Measurements from ENCODE around the gene UBE2M.
"Not testable (repeated sequence)": the region's sequence is repeated elsewhere in the genome, so short reads cannot be mapped to it uniquely, and the experiment has no call there.

Gene UBE2M

DNA sequence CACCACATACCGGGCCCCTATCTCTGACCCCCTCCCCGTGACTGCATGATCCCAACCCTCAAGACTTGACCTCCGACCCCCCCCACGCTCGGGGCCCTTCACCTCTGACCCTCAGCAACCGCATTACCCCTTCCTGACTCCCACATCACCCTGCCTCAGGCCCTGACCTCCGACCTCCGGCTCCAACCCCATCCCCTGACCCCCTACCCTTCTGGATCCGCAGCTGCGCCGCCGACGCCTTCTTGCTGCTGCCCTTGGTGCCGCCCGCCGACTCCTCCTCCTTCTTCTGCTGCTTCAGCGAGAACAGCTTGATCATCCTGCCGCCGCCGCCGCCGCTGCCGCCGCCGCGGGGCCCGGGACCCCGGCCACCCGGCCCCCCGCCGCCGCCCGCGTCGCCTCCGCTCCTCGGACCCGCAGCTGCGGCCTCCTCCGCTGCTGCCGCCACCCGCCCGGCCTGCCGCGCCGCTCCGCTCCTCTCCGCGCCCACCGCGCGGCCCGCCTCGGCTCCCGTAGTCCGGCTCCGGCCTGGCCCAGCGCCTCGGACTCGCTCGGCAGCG, at the start of gene UBE2M:
UBE2M (minus strand) TSS at position 546 of the 557 bp plus-strand sequence; CDS start at position 316, 230 bp downstream.
- FAIRE-seq = no peak

- not testable (repeated sequence) for FAIRE-seq
Measured at GRCh38 chr19:58607213-58607612, 48.8 kb upstream of the UBE2M start.

DNA sequence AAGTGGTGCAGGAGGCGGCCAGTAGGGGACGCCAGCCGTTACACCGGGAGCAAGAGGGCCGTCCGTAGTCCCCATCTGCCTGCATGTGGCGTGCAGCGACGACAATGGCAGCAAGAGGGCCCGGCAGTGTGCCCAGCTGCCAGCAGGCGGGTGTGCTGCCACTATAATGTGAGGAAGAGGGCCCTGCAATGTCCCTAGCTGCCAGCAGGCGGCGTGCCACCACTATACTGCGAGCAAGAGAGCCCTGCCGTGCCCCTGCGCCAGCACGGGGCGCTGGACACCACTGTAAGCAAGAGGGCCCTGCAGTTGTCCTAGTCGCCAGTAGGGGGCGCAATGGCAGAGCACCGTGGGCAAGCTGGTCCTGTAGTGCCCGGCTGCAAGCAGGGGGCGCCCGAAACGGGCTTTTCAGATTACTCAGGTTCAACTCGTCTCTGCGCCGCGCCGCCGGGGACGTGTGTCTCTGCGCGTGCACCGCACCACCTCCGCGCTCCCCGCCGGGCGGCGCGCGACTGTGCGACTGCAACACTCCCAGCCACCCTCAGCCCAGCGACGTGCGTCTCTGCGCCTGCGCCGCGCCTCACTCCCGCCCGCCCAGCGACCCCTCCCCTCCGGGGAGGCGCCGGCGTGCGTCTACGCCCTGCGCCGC, 48.0 kb upstream of the UBE2M start:
- FAIRE-seq = not testable (repeated sequence)

DNA sequence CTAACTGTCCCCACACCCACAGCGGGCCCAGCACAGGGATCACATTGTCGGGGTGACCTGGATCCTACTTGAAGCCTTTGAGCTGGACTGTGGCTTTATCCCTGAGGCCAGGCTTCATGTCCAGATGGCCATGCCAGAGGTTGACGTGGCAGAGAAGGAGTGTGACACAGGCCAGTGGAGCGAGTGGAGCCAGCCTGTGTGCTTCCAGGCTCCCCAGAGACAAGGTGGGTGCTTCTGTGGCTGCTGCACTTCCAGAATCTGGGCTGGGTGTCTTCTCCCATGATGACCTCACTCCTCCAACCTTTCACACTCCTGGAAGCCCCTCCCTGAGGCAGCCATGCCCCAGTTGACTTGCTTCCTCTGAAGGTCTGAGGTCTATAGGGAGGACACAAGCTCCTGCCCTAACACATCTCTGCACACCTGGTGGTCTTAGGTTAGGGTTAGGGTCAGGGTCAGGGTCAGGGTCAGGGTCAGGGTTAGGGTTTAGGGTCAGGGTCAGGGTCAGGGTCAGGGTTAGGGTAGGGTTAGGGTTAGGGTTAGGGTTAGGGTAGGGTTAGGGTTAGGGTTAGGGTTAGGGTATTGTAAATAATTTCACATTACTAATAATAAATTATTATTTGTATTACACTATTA, 27.8 kb upstream of the UBE2M start:
- FAIRE-seq = no peak

- no peak for FAIRE-seq
Measured at GRCh38 chr19:58585442-58586132, 27.2 kb upstream of the UBE2M start.

DNA sequence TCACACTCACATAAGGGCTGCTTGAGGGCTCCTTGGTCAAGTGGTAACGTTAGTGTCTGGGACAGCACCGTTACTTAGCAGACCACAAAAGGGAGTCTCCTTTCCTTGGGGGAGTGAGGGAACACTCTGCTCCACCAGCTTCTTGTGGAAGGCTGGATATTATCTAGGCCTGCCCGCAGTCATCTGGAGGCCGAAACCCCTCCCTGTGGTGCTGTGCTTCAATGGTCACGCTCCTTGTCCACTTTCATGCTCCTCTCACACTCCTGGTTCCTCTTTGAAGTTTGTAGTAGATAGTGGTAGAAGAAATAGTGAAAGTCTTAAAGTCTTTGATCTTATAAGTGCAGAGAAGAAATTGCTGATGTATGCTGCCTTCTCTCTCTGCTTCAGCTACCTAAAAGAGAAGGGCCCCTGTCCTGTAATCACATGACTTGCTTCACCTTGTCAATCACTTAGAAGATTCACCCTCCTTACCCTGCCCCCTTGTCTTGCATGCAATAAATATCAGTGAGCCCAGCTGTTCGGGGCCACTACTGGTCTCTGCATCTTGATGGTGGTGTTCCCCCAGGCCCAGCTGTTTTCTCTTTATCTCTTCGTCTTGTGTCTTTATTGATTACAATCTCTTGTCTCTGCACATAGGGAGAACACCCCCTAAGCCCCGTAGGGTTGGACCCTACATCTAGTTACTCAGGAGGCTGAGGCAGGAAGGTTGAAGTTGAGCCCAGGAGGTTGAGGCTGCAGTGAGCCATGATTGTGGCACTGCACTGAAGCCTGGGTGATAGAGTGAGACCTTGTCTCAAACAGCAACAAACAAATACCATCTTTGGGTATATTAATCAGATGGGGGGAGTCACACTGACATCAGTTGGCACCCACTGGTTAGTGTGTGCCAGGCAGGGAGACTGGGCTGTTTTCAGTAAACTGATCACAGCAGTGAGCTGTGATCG, 26.4 kb upstream of the UBE2M start:
- no peak for FAIRE-seq

- no peak for FAIRE-seq
Measured at GRCh38 chr19:58582985-58583384, 24.6 kb upstream of the UBE2M start.

GRCh38 chr19:58581227-58582141, 23.1 kb upstream of the UBE2M start:
- FAIRE-seq = peak; percentile 63

DNA sequence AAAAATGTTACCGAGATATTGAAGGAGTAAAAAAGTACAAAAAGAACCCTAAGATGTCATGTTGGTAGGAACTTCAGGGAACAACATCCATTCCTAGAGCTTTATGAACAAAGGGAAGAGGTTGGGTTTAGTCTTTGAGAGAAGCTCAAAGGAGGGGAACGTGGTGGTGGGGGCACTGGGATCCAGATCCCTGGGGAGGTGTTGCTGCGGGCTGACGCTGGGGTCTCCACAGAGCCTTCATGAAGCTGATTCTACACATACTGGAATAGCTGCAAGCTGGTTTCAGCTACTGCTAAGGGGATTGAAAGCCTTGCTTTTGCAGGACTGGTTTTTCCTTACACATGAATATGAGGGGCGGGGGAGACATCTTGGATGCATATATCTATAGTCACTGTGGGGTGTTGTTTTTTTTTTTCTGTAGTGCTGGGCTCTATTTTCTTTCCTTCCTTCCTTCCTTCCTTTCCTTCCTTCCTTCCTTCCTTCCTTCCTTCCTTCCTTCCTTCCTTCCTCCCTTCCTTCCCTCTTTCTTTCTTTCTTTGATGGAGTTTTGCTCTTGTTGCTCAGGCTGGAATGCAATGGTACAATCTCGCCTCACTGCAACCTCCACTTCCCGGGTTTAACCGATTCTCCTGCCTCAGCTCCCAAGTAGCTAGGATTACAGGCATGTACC, 21.2 kb upstream of the UBE2M start:
- no peak for FAIRE-seq

- FAIRE-seq = no peak
Measured at GRCh38 chr19:58578012-58578925, 19.9 kb upstream of the UBE2M start.

DNA sequence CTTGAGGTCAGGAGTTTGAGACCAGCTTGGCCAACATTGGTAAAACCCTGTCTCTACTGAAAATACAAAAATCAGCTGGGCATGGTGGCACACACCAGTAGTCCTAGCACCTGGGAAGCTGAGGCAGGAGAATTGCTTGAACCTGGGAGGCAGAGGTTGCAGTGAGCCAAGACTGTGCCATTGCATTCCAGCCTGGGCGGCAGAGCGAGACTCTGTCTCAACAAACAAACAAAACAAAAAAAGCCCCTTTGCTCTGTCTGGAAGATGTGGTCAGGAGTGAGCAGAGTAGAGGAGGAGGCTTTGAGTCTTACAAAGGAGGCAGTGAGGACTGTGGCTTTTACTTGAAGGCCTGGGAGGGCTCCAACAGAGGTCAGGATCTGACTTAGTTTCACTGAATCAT, 19.2 kb upstream of the UBE2M start:
- FAIRE-seq = not testable (repeated sequence)

GRCh38 chr19:58575183-58576041, 17.0 kb upstream of the UBE2M start:
- peak; percentile 59 for FAIRE-seq

DNA sequence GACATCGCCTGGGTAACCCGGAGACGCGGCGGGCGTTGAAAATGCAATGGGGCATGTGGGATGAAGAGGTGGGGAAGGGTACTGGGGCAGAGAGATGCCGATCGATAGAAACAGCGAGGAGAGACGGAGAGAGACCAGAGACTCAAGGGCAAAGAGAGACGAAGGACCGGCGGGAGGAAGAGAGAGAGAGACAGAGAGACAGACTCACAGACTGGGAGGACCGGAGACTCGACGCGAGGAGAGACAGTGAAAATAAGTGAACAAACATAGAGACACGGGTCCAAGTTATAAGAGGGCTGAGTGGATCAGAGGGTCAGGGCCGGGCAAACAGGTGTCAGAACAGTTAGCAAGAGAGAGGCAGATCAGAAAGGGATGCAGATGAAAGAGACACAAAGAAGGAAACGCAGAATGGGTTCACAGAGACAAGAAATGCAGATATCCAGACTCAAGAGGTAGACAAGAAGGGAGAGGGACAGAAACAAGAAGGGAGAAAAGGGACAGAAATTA, 15.3 kb upstream of the UBE2M start:
- FAIRE-seq = no peak

GRCh38 chr19:58572818-58573657, 14.6 kb upstream of the UBE2M start, which contains the start of gene MZF1:
Gene MZF1 (minus strand): TSS chr19:58573335. CDS start chr19:58571389, 1,946 bp downstream.
- FAIRE-seq = peak; percentile 99

- FAIRE-seq = no peak
Measured at GRCh38 chr19:58572026-58572817, 13.8 kb upstream of the UBE2M start.

DNA sequence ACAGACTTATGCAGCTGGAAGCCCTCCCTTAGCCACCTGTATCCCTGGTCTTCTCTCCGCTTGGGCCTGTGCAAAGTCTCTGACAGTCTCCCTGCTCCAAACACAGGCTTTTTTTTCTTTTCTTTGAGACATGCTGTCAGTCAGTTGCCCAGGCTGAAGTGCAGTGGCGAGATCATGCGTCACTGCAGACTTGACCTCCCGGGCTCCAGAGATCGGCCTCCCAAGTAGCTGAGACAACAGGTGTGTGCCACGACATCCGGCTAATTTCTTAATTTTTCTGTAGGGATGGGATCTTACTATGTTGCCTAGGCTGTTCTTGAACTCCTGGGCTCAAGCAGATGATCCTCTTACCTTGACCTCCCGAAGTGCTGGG, 13.2 kb upstream of the UBE2M start:
- FAIRE-seq = no peak

Measured in G401.6 (cell line).